SJCRH30 (cell line): Measurements from ENCODE around the gene TRPM3. TPM values are rescaled to one million over a fixed set of nuclear protein-coding genes. Genes with fewer than 3 reads are reported as not detected.

Source experiments
- DNase-seq, 2 experiments: peaks; one replicate each; pipeline ENCODE4 v3.0.0-alpha.2; 2015 to 2020
- H3K27ac ChIP-seq: fragments of 250-450 bp; sonication (Bioruptor Pico); 2 replicates; pipeline ENCODE4 v1.5.1; 2020; ENCODE audit warnings: mild to moderate bottlenecking, moderate library complexity
- H3K27me3 ChIP-seq: fragments of 250-450 bp; sonication (Bioruptor Pico); 2 replicates; pipeline ENCODE4 v1.5.1; 2020; ENCODE audit warnings: mild to moderate bottlenecking, moderate library complexity
- H3K36me3 ChIP-seq: fragments of 250-450 bp; sonication (Bioruptor Pico); 2 replicates; pipeline ENCODE4 v1.5.1; 2020; ENCODE audit warnings: mild to moderate bottlenecking, moderate library complexity
- H3K4me1 ChIP-seq: fragments of 250-450 bp; sonication (Bioruptor Pico); 2 replicates; pipeline ENCODE4 v1.5.1; 2020; ENCODE audit warnings: mild to moderate bottlenecking, moderate library complexity
- H3K4me3 ChIP-seq: fragments of 250-450 bp; sonication (Bioruptor Pico); 2 replicates; pipeline ENCODE4 v1.5.1; 2020; ENCODE audit warnings: mild to moderate bottlenecking, moderate library complexity
- H3K9me3 ChIP-seq: fragments of 250-450 bp; sonication (Bioruptor Pico); replicated peaks from 2 replicates; pipeline ENCODE4 v1.5.1; 2020; ENCODE audit warnings: mild to moderate bottlenecking, moderate library complexity
- total RNA-seq: library from RNA; depleted of rRNA; stranded (reverse); fragments of >200 nt; shearing (Covaris generic); gene quantifications from 2 replicates; pipeline ENCODE4 v1.2.3, GENCODE V29; 2014

TRPM3 gene
- total RNA-seq, 1 experiment from 2014 or later: 0.30 TPM

GRCh38 chr9:70613024-70613768 is 508.2 kb downstream of the TRPM3 start:
- H3K27ac ChIP-seq: no peak overlapping the region
- H3K27me3 ChIP-seq: no peaks in the 10 kb centered on the region
- H3K36me3 ChIP-seq: no peaks in the 10 kb centered on the region
- DNase-seq: no peak
- H3K9me3 ChIP-seq: no peaks in the 10 kb centered on the region
- H3K4me3 ChIP-seq: no peak overlapping the region
- H3K4me1 ChIP-seq: peaks cover 28% of the 10 kb centered on the region

- H3K27me3 ChIP-seq: no peaks in the 10 kb centered on the region
- H3K4me1 ChIP-seq: peaks cover 16% of the 10 kb centered on the region
- H3K4me3 ChIP-seq: no peak overlapping the region
- no peak overlapping the region for H3K27ac ChIP-seq
- no peaks in the 10 kb centered on the region for H3K9me3 ChIP-seq
- H3K36me3 ChIP-seq: no peaks in the 10 kb centered on the region
- DNase-seq: no peak
Observed at GRCh38 chr9:70610287-70610644, 511.2 kb downstream of the TRPM3 start.

GRCh38 chr9:70609542-70610286 is 511.7 kb downstream of the TRPM3 start:
- DNase-seq: peak; percentile 23 to 55
- Histone ChIP-seq H3K4me1 (peaks cover 10% of the 10 kb centered on the region), H3K9me3 (no peaks in the 10 kb centered on the region), H3K4me3 (no peak overlapping the region), H3K27me3 (no peaks in the 10 kb centered on the region), H3K27ac (no peak overlapping the region), H3K36me3 (no peaks in the 10 kb centered on the region)

- Histone ChIP-seq H3K27me3 (no peaks in the 10 kb centered on the region), H3K9me3 (no peaks in the 10 kb centered on the region), H3K27ac (no peak overlapping the region), H3K4me3 (no peak overlapping the region), H3K36me3 (no peaks in the 10 kb centered on the region), H3K4me1 (peaks cover 7% of the 10 kb centered on the region)
- DNase-seq: no peak
Observed at GRCh38 chr9:70609011-70609410, 512.4 kb downstream of the TRPM3 start.

- no peaks in the 10 kb centered on the region for H3K9me3 ChIP-seq
- H3K27ac ChIP-seq: no peak overlapping the region
- no peaks in the 10 kb centered on the region for H3K27me3 ChIP-seq
- H3K4me3 ChIP-seq: no peak overlapping the region
- H3K4me1 ChIP-seq: peaks cover 7% of the 10 kb centered on the region
- no peak for DNase-seq
- H3K36me3 ChIP-seq: no peaks in the 10 kb centered on the region
Observed at GRCh38 chr9:70607926-70608325, 513.5 kb downstream of the TRPM3 start.

- H3K36me3 ChIP-seq: no peaks in the 10 kb centered on the region
Observed at GRCh38 chr9:70607329-70607728, 514.1 kb downstream of the TRPM3 start.

GRCh38 chr9:70603020-70603411 is 518.4 kb downstream of the TRPM3 start:
- Histone ChIP-seq H3K4me3 (no peak overlapping the region), H3K4me1 (peaks cover 16% of the 10 kb centered on the region), H3K9me3 (no peaks in the 10 kb centered on the region), H3K36me3 (no peaks in the 10 kb centered on the region), H3K27ac (no peak overlapping the region), H3K27me3 (no peaks in the 10 kb centered on the region)
- DNase-seq: no peak

More at GRCh38 chr9:70607329-70607728, 514.1 kb downstream of the TRPM3 start:
- Histone ChIP-seq H3K27me3 (no peaks in the 10 kb centered on the region), H3K4me1 (peaks cover 11% of the 10 kb centered on the region), H3K27ac (no peak overlapping the region), H3K9me3 (no peaks in the 10 kb centered on the region), H3K4me3 (no peak overlapping the region)
- DNase-seq: no peak

- DNase-seq: peak; percentile 73 to 93
- Histone ChIP-seq H3K4me3 (peak overlapping the region; percentile 50), H3K9me3 (no peaks in the 10 kb centered on the region), H3K27ac (peak overlapping the region; percentile 96), H3K27me3 (no peaks in the 10 kb centered on the region), H3K4me1 (peaks cover 16% of the 10 kb centered on the region), H3K36me3 (no peaks in the 10 kb centered on the region)
Observed at GRCh38 chr9:70602321-70603019, 519.0 kb downstream of the TRPM3 start.

GRCh38 chr9:70601000-70601951 is 520.1 kb downstream of the TRPM3 start:
- no peaks in the 10 kb centered on the region for H3K9me3 ChIP-seq
- no peaks in the 10 kb centered on the region for H3K27me3 ChIP-seq
- peak; percentile 99 for DNase-seq
- H3K36me3 ChIP-seq: no peaks in the 10 kb centered on the region
- H3K4me3 ChIP-seq: peak overlapping the region; percentile 50
- H3K4me1 ChIP-seq: peaks cover 16% of the 10 kb centered on the region
- peak overlapping the region; percentile 96 for H3K27ac ChIP-seq

GRCh38 chr9:70600506-70600905 is 520.9 kb downstream of the TRPM3 start:
- Histone ChIP-seq H3K27ac (peak overlapping the region; percentile 96), H3K4me1 (peaks cover 16% of the 10 kb centered on the region), H3K36me3 (no peaks in the 10 kb centered on the region), H3K27me3 (no peaks in the 10 kb centered on the region), H3K9me3 (no peaks in the 10 kb centered on the region), H3K4me3 (peak overlapping the region; percentile 50)
- DNase-seq: peak; percentile 71

GRCh38 chr9:70597886-70598285 is 523.5 kb downstream of the TRPM3 start:
- no peak overlapping the region for H3K27ac ChIP-seq
- no peak for DNase-seq
- H3K9me3 ChIP-seq: no peaks in the 10 kb centered on the region
- no peaks in the 10 kb centered on the region for H3K27me3 ChIP-seq
- no peaks in the 10 kb centered on the region for H3K36me3 ChIP-seq
- H3K4me1 ChIP-seq: peaks cover 19% of the 10 kb centered on the region
- H3K4me3 ChIP-seq: no peak overlapping the region

- no peaks in the 10 kb centered on the region for H3K36me3 ChIP-seq
- H3K4me3 ChIP-seq: no peak overlapping the region
- H3K9me3 ChIP-seq: no peaks in the 10 kb centered on the region
- H3K4me1 ChIP-seq: peaks cover 8% of the 10 kb centered on the region
- no peak overlapping the region for H3K27ac ChIP-seq
- DNase-seq: no peak
- H3K27me3 ChIP-seq: no peaks in the 10 kb centered on the region
Observed at GRCh38 chr9:70595211-70595610, 526.2 kb downstream of the TRPM3 start.

GRCh38 chr9:70594386-70594944 is 527.0 kb downstream of the TRPM3 start:
- H3K4me1 ChIP-seq: peaks cover 3% of the 10 kb centered on the region; the same call in 1 of the 2 replicates
- no peaks in the 10 kb centered on the region for H3K27me3 ChIP-seq
- no peaks in the 10 kb centered on the region for H3K36me3 ChIP-seq
- no peak overlapping the region for H3K4me3 ChIP-seq
- H3K9me3 ChIP-seq: no peaks in the 10 kb centered on the region
- H3K27ac ChIP-seq: no peak overlapping the region
- peak in 1 of 2 experiments; percentile 28 for DNase-seq

GRCh38 chr9:70593241-70593640 is 528.2 kb downstream of the TRPM3 start:
- H3K4me3 ChIP-seq: no peak overlapping the region
- no peak overlapping the region for H3K27ac ChIP-seq
- no peaks in the 10 kb centered on the region for H3K9me3 ChIP-seq
- DNase-seq: no peak
- H3K4me1 ChIP-seq: peaks cover 3% of the 10 kb centered on the region; the same call in 1 of the 2 replicates
- no peaks in the 10 kb centered on the region for H3K27me3 ChIP-seq
- no peaks in the 10 kb centered on the region for H3K36me3 ChIP-seq
